WTC11 (cell line): ENCODE measurements around the gene ZNF232.

ENCODE experiments used
- ATF1 ChIP-seq: sonication (generic); formaldehyde crosslinking; IDR thresholded peaks from 2 replicates; pipeline ENCODE4 v1.8.1; 2023; ENCODE audit warnings: mild to moderate bottlenecking, moderate library complexity, missing genetic modification reagents
- CREM ChIP-seq: sonication (generic); formaldehyde crosslinking; IDR thresholded peaks from 2 replicates; pipeline ENCODE4 v1.8.1; 2022; ENCODE audit warnings: mild to moderate bottlenecking, missing genetic modification reagents, moderate library complexity
- ELF4 ChIP-seq: sonication (generic); formaldehyde crosslinking; IDR thresholded peaks from 2 replicates; pipeline ENCODE4 v1.8.1; 2022; ENCODE audit warnings: low read depth, mild to moderate bottlenecking, moderate library complexity, missing genetic modification reagents
- ESRRA ChIP-seq: sonication (generic); formaldehyde crosslinking; IDR thresholded peaks from 2 replicates; pipeline ENCODE4 v1.8.1; 2022; ENCODE audit warnings: mild to moderate bottlenecking, missing genetic modification reagents, borderline replicate concordance
- ETV6 ChIP-seq: sonication (generic); formaldehyde crosslinking; IDR thresholded peaks from 2 replicates; pipeline ENCODE4 v1.8.1; 2022; ENCODE audit warnings: mild to moderate bottlenecking, missing genetic modification reagents
- FOXJ3 ChIP-seq: sonication (generic); formaldehyde crosslinking; IDR thresholded peaks from 2 replicates; pipeline ENCODE4 v1.9.0; 2021; ENCODE audit warnings: missing genetic modification reagents, mild to moderate bottlenecking, borderline replicate concordance
- JUN ChIP-seq: sonication (generic); formaldehyde crosslinking; IDR thresholded peaks from 2 replicates; pipeline ENCODE4 v1.8.0; 2023; ENCODE audit warnings: mild to moderate bottlenecking, missing genetic modification reagents
- KAT7 ChIP-seq: sonication (generic); formaldehyde crosslinking; IDR thresholded peaks from 2 replicates; pipeline ENCODE4 v1.8.1; 2023; ENCODE audit warnings: missing genetic modification reagents, mild to moderate bottlenecking, borderline replicate concordance
- NFATC4 ChIP-seq: fragments of 250-450 bp; sonication (Bioruptor Pico); IDR thresholded peaks from 2 replicates; pipeline ENCODE4 v1.9.0; 2021; ENCODE audit warnings: mild to moderate bottlenecking
- RORB ChIP-seq: fragments of 250-450 bp; sonication (Bioruptor Pico); IDR thresholded peaks from 2 replicates; pipeline ENCODE4 v1.9.0; 2021; ENCODE audit warnings: mild to moderate bottlenecking
- SP1 ChIP-seq: sonication (generic); formaldehyde crosslinking; conservative IDR thresholded peaks from 2 replicates; pipeline ENCODE4 v1.8.1; 2022; ENCODE audit warnings: missing genetic modification reagents
- ZNF263 ChIP-seq: sonication (generic); formaldehyde crosslinking; IDR thresholded peaks from 2 replicates; pipeline ENCODE4 v1.8.1; 2022; ENCODE audit warnings: low read depth, mild to moderate bottlenecking, moderate library complexity, missing genetic modification reagents
- TF ChIP-seq, protein P1 (sequence below): fragments of 200-600 bp; IDR thresholded peaks from 2 replicates; pipeline ENCODE4 v1.8.0; 2022; ENCODE audit warnings: antibody characterized with exemption
- TF ChIP-seq, protein P2 (sequence below): sonication (generic); formaldehyde crosslinking; conservative IDR thresholded peaks from 2 replicates; pipeline ENCODE4 v1.8.1; 2022; ENCODE audit warnings: mild to moderate bottlenecking, missing genetic modification reagents

DNA sequence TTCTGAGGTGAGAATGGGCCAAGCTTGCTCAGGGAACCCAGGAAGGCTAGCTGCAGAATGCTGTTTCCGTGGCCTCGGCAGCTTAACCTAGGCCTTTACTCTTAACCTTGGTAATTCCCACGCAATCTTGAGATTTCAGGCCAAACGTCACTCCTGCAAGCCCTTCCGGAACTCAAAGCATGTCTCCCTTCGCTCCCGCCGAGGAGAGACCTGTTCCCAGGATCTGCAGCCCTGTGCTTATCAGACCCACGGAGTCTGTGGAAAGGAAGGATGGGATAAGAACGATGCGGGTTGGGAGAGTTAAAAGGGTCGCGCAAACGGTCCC lies 33.9 kb downstream of the ZNF232 start:
- TF ChIP-seq ETV6 (no peak), SP1 (CRISPR knock-in tag) (no peak), FOXJ3 (no peak), KAT7 (CRISPR knock-in tag) (no peak), NFATC4 (no peak), ATF1 (CRISPR knock-in tag) (no peak), JUN (no peak), ELF4 (no peak), CREM (no peak), RORB (CRISPR knock-in tag) (no peak), ZNF263 (no peak), ESRRA (no peak)
- TF ChIP-seq, protein P1, sequence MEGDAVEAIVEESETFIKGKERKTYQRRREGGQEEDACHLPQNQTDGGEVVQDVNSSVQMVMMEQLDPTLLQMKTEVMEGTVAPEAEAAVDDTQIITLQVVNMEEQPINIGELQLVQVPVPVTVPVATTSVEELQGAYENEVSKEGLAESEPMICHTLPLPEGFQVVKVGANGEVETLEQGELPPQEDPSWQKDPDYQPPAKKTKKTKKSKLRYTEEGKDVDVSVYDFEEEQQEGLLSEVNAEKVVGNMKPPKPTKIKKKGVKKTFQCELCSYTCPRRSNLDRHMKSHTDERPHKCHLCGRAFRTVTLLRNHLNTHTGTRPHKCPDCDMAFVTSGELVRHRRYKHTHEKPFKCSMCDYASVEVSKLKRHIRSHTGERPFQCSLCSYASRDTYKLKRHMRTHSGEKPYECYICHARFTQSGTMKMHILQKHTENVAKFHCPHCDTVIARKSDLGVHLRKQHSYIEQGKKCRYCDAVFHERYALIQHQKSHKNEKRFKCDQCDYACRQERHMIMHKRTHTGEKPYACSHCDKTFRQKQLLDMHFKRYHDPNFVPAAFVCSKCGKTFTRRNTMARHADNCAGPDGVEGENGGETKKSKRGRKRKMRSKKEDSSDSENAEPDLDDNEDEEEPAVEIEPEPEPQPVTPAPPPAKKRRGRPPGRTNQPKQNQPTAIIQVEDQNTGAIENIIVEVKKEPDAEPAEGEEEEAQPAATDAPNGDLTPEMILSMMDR, result no peak
- TF ChIP-seq, protein P2, sequence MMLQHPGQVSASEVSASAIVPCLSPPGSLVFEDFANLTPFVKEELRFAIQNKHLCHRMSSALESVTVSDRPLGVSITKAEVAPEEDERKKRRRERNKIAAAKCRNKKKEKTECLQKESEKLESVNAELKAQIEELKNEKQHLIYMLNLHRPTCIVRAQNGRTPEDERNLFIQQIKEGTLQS (CRISPR knock-in tag), result no peak
